ENCODE results near the gene SURF4.

DNA sequence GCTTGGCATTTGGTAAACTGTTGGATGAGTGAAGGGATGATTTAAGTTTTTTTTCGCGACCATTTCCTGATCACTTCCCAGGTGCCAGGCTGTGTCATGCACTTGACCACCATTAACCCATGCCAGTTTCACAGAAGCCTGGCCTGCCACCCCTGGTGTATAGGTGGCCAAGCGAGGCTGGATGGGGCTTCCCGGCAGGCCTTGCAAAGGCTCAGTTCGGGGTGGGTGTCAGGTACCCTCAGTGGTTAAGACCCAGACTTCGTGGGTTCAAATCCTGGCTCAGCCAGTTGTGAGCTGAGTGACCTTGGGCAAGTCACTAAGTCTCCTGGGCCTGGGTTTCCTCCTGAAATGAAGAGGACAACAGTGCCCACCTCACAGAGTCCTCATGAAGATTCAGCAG lies 30.3 kb downstream of the SURF4 start:
- no peak for TF ChIP-seq EZH2 (IDR thresholded peaks at IDR 0.05)
- TF ChIP-seq POLR2AphosphoS5 (IDR thresholded peaks at IDR 0.05; ENCODE audit: borderline replicate concordance, low read depth, low read length) = no peak
